ENCODE data around the gene SFXN5.
A peak's percentile ranks its signal among the peaks of the same experiment; 100 is the strongest.
"Not testable (repeated sequence)": the region's sequence is repeated elsewhere in the genome, so short reads cannot be mapped to it uniquely, and the experiment has no call there.

Gene SFXN5

DNA sequence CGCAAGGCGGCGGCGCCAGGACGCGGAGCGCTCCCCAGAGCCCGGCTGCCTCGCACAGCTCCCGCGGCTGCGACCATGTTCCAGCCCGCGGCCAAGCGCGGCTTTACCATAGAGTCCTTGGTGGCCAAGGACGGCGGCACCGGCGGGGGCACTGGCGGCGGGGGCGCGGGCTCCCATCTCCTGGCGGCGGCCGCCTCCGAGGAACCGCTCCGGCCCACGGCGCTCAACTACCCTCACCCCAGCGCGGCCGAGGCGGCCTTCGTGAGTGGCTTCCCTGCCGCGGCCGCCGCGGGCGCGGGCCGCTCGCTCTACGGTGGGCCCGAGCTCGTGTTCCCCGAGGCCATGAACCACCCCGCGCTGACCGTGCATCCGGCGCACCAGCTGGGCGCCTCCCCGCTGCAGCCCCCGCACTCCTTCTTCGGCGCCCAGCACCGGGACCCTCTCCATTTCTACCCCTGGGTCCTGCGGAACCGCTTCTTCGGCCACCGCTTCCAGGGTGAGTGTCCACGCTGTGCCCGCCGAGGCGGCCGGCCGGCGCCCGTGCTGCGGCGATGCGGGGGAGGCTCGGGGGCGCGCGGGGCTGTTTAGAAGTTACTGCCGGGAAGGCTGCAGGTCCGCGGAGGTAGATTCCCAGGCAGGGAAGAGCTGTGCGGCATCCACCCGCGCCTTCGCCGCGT is 153.5 kb downstream of the SFXN5 start:
- DNase-seq, result peak; percentile 5 to 48

DNA sequence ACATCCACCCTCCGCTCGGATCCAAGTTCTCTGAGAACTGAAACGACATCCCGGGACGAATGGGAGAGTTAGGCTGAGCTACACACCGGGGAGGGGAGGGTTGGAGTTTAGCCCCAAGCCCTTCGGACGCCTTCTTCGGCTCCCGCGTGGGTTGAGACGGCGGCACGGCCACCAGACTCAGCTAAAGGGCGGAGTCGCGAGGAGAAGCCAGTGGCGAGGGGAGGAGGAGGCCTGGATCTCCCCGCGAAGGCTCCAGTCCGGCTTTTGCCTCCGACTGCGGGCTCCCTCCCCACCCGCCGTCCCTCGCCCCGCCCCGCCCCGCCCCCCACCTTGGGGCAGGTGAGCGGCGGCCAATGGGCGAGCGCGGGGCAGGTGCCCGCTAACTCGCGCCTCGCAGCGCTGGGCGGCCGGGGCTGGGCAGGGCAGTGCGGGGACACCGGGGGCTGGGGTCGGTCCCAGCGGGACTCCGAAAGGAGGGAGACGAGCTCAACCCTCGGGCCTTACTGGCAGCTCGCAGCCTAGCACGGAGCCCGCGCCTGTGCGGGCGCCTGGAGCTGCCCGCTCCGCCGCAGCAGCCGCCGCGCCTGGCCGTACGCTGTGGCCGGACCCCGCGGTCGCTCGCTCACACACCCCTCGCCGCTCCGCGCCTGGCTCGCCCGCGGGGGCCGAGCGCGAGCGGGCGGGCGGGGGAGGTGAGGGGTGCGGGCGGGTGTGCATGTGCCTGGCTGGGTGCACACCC is 154.2 kb downstream of the SFXN5 start, which contains the start of gene EMX1:
Gene EMX1, plus strand, starts transcription at position 382 of the 739 bp plus-strand sequence. Its CDS starts 334 bp downstream, at position 716.
- DNase-seq, result peak; percentile 36 to 66

DNA sequence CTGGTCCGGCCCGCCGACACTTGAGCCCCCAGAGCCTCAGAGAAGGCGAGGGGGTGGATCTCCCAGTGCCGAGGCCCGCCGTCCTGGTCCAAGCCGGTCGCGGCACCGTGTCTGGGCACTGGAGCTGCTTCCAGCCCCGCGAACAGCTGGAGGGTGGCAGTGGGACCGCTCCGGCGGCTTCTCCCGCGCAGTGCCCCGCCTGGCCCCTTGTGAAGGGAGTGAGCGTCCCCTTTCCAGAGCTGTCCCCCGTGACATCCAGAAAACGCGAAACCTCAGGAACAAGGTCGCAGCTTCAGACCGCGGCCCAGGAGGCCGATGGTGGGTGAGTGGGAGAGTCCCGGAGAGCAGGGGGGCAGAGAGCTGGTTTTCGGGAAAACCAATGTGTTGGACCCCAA is 154.8 kb downstream of the SFXN5 start:
- no peak for DNase-seq

DNA sequence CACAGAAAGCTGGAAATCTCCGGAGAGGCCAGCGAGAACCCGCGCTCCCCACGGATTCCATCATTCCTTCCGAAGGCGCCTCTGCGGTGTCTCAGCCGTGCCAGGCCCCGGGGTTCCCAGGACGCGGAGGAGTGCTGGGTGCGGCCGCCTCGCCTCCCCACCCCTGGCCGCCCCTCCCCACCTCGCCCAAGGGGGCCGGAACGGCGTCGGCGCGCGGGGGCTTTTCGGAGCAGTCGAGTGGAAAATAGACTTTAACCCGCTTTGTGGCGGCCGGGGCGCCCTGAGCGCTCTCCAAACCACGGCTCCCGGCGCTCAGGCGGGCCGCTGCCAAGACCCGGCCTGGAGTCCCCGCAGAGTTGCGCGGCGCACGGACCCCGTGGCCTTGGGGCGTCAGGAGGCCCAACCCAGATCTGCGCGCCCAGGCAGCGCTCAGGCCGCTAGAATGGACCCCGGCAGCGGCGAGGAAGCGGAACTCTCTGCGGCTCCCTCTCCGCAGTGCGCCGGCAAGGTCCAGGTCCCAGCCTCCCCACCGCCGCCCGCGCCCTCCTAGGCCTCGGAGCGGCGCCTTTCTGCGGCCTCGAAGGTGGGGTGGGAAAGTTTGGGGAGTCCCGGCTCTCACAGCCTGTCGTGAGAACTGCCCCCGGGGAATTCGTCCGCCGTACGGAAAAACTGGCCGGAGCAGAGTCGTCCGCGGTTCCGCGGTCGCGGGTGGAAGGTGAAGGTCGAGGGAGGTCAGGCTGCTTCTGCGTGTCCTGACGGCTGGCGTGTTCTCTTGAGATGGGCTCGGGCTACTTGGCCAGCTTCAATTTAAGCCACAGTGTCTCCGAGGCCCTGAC is 155.4 kb downstream of the SFXN5 start:
- peak in 1 of 2 experiments; percentile 59 for DNase-seq

DNA sequence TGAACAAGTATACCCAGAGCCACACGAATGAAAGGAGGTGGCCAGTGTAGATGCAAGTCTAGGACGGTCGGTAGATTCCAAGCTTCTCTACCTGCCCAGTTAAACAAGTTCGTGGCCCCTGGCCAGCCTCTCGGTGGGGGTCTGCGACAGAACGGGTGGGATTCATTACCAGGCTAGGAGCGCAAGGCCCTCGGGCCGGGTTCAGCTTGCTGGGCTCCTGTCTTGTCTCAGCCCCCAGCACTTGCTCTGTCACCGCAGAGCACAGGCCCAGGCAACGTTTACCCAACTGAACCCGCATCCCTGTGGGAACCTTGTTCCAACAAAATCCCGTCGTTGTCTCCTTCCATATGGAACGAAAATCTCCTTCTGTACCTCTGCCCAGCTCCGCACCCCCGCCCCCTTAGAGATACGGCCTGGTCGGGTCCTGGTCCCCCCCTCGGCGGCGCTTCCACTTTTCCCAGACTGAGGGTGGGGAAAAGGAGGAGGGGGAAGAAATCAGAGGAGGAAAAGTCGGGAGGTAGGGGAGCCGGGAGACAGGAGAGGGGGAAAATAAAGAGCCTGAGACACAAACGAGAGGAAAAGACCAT is 156.1 kb downstream of the SFXN5 start:
- DNase-seq, result no peak

DNA sequence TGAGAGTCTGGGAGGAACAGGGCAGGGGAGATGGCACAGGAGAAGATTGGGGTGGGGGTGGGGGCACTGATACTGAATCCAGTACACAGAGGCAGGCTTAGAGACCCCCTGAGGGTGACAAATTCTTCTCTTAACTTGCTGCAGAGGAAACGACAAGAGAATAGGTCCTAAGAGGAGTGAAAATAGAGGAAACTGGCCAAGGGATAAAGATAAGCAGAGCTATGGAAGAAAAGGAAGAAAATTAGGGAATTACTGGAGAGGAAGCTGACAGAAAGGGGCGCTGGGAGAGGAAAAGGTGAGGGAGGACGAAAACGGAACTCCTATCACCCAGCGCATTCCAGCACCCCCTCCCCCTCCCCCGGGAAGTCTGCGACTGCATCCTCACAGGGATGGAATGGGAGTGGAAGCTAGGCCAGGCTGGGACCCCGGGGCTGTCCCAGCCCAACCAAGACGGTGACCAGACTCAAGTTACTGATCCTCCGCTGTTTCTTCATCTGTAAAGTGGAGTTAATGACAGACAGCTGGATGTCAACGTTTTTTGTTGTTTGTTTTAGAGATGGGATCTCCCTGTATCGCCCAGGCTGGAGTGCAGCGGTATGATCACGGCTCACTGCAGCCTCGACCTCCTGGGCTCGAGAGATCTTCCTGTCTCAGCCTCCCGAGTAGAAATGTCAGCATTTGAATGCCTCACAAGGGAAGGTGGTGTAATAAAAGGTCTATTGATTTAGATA is 156.8 kb downstream of the SFXN5 start:
- no peak for DNase-seq

DNA sequence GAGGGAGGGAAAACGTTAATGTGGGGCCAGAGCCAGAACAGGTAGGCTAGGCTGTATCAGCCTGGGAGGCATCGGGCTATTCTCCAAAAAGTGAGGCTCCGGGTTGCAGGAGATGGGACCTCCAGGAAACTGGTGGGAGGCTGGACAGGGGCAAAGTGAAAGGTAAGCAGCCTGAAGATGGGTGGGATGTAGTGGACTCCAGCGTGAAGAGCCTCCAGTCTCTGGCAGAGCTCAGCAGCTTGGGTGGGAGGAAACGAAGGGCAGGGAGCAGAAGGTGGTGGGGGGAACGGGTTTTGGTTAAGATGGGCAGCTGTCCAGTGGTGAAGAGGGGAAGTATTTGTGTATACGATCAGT is 157.3 kb downstream of the SFXN5 start:
- DNase-seq, result no peak

DNA sequence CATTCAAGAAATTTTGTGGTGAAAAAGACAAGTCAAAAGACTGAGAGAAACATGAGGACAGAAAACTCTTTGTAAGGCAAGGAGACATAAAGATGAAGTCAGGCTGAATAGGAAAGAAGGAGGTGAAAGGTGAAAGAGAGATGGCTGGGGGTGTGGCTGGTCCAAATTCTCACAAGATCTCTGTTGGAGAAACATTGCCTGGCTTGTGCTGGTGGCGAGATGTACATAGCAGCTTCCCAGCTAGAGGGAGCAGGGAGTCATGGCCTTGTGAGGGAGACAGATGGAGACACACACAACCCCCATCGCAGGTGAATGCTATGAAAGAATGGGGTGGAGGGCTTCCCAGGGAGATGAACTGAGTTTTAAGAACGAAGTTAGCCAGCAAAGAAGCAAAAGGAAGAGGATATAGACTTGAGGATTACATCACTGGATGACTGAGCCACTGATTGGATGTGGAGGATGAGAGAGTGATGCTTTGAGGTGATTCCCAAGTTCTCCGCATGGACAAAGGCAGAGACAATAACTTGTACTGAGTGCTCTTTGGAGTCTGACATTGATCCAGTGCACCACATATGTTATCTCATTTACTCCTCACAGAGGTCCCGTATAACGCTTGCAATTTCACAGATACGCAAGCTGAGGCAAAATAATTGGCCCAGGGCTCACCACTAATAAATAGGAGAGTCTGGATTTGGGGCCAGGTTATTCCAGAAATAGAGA is 157.9 kb downstream of the SFXN5 start:
- peak in 1 of 2 experiments; percentile 45 for DNase-seq

DNA sequence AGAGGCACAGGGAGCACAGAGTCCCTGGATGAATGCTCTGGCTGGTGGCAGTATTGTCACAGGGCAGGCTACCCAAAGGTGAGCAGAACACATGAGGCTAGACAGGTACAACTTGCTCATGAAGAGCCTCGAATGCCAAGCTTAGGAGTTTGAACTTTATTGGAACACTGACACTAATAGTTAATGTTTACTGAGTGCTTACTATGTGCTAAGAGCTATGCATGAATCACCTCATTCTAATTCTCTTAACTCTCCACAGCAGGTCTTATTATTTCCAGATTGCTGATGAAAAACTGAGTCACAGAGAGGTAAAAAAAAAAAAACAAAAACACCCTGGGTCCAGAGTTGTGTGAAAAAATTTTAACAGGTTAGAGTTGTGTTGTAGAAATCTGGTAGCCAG is 160.3 kb downstream of the SFXN5 start:
- DNase-seq, result no peak

DNA sequence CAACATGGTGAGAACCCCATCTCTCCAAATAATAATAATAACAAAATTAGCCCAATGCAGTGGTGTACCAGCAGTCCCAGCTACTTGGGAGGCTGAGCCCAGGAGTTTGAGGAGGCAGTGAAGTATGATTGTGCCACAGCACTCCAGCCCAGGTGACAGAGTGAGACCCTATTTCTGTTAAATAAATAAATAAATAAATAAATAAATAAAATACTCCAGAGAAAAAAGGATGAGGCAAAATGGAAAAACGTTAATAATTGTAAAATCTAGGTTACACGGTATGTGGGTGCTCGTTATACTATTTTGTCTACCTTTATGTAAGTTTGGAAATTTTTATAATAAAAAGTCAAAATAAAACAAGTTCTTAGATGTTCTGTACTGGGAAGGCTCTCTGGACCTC is 162.8 kb downstream of the SFXN5 start:
- no peak for DNase-seq

DNA sequence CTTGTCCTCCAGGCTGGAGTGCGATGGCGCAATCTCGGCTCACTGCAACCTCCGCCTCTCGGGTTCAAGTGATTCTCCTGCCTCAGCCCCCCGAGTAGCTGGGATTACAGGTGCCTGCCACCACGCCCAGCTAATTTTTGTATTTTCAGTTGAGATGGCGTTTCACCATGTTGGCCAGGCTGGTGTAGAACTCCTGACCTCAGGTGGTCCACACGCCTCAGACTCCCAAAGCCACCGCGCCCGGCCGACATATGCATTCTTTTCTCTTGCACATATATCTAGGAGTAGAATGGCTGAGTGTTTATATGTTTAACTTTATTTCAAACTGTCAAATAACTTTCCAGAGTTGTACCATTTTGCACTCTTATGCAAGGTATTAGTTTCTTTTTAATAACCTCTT is 164.1 kb downstream of the SFXN5 start:
- DNase-seq, result not testable (repeated sequence)

DNA sequence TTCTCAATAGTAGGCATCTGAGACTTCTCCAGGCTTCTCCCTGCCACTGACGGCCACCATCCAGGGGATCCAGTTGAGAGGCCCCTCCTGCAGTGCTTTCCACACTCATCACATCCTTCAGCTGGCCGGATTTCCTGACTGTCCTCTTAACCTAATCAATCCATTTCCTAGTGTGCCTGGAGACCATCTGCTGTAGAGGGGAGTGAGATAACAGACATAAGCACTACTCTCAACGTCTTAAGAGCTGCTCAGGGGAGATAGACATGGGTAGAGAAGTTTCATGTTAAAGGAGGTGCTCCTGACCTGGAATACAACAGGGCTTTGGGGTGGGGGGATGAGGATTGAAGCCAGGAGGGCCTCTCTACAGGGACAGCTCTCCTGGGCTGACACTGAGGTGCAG is 170.1 kb downstream of the SFXN5 start:
- DNase-seq, result peak; percentile 72 to 80

DNA sequence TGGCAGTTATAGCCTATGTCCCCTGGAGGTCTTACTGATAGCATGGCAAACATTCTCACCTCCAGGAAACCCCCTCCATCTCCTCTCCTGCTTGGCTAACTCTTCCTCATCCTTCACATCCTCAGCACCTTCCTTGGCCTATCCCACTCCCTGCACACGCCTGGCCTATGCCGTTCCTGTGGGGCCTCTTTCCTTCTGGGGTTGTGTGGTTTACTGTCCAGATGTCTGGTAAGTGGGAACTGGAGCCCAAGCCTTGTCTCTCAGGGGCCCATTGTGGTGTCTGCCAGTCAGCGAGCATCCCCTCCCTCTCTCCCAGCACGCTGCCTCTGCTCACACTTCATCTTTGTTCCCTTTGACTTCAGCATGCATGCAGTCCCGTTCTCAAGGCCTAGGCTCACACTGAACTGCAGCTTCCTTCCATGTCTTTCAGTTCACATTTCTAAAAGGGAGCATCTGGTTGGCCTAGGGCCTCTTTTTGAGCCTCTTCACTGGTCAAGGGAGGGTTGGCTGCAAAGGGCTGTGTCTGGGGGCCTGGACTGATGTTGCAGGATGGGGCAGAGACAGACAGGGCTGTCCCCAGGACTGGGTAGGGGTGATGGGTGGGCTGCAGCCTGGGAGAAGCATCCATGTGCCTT is 171.2 kb downstream of the SFXN5 start:
- DNase-seq, result no peak

DNA sequence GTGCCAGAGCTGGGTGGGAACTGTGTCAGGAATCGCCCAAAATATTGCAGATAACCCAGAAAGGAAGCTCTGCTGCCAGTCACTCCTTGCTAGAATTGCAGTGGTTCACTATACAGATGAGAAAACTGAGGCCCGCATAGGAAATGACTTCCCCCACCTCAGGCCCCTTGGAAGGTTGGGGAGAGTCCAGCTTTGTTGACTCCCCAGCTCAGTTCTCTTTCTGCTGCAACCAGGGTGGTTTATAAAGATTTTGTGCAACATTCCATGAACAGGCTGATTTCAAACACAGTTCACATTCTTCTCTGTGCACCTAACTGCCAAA is 173.0 kb downstream of the SFXN5 start:
- no peak for DNase-seq

DNA sequence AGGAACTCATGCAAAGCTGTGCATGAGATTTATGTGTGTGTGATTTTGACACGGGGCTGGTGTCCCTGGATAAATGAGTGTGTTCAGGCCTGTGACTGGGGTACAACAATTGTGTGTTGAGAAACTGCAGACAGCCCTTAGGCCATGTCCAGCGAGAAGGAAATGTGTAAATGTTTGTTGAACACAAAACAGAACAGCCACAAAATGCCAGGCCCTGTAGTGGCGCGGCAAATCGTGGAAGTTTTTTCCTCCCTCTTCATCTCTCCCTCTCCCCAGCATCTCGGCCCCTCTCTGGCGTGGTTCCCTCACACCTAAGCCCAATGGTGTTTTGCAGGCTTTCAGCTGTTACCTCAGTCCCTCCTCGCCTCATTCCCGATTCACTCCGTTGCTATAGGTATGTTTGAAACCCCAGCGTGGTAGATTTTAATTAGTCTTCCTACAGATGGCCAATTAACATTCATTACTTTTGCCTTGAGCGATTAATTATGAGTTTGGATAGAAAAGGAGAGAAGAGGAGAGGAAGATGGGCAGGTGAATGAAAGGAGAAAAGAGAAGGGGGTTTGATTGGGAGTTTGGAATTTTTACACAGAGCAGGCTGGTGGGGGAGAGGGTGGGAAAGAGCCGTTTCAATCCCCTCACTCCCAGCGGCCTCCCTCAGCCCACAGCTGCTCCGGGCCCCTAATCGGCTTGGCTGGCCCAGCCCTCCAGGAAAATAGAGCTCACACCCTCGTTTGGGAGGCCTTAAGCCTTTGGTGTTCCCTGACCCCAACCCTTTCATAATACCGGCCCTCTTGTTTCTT is 173.5 kb downstream of the SFXN5 start:
- DNase-seq, result peak in 1 of 2 experiments; percentile 9

DNA sequence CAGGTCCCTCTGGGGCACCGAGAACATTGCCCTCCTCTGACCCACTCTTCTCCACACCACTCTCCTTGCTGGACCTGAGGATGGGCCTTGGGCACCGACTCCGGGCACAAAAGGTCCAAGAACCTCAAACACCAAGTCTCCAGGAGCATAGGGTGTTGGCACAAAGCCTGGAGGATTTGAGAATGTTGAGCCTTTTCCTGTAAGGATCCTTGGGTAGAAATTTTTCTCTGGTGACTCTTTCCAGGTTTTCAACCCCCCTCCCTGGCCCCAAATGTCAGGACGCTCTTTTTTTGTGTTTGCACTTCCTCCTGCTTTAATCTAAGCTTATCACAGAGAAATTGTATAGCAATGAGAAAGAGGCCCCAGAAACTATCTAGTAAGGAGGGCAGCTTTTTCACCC is 175.1 kb downstream of the SFXN5 start:
- no peak for DNase-seq

DNA sequence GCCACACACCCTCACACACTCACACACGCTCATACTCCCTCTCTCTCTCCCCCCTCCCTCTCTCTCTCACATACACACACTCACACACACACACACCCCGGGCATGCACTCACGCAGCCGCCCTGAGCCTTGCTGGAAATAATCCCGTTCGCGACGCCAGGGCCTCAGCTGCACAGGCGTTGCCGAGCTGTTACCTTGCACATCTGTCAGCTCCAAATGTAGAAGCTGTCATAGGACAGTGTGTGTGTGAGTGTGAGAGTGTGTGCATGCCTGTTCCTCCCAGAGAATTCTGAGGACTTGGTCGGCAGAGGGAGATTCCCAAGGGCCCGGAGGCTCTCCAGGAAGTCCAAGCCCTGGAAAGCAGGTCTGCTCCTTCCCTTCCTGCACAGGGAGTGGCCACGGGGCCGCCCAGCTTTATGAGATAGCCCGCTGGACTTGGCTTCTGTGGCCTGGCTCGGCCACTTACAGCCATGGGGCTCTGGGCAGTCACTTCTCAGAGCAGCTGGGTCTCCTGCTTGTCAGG is 175.7 kb downstream of the SFXN5 start:
- peak; percentile 54 to 81 for DNase-seq

DNA sequence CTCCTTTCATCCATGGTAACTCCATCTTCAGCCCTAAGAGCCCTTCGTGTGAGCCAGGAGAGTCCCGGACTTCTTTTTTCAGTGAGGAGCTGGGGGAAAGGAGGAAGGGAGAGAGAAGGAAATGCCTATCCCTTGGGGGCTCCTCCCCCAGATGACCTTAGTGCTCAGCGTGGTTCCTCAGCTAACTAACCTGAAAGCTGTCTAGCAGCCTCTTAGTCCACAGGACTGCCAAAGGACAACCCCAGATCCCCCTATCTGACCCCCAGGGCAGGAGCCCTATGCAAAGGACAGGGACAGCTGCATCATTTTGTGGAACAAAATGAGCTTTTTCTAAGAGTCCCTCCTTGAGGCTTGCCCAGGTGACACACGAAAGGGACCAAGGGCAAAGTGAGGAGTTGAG is 176.4 kb downstream of the SFXN5 start:
- DNase-seq, result no peak

DNA sequence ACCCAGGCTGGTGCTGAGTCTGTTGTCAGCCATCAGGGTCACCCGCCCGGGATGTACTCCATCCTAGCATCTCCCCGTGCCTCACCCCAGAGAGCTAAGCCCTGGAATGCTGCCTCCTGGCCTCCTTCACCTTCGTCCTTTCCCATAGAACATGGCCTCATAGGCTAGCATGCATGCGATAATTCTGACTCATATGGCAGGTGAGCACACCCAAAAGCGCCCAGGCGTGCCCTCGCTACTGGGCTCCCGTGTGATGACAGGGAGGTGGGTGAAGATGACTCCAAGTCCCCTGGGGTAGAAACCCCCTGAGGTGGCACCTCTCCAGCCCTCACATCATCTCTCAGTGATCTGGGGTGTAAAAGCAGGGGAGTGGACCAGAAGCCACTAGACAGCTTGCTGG is 177.0 kb downstream of the SFXN5 start:
- no peak for DNase-seq

DNA sequence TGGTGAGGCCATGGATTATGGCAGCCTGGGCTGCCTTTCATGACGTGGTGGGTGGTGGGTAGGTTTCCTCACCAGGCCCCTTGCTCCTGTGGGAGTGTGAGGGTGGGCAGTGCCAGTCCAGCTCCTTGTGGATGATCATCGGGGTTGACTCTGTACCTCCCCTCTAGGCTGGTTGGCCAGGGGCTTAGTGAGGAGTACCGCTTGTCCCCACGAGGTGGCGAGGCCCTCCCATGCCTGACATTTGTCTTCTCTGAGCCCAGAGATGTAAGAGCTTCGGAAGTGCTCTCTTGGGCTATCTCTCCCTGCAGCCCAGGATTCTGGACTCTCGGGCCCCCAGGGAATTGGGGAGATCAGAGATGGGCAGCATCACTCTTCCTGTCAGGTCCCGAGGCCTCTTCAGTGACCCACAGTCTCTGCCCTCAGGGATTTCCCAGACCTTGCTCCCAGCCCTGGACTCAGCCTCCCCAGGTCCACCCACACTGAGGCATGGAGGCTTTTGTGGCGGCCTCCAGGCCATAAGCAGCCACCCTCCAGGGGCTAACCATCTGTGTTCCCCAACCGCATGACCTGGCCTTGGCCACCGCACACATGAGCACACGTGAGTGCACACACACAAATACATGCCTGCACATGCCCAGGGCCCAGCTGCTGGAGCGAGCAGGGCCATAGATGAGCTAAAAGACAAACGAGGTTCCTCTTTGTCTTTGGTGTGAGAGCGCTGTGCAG is 177.8 kb downstream of the SFXN5 start:
- peak; percentile 45 to 71 for DNase-seq
